IPS-15b (cell line): ENCODE results near the gene PNRC1.

Experiments
- H3K27me3 ChIP-seq: one replicate; pipeline ENCODE4 v1.6.1; 2013; ENCODE audit warnings: low read length; ENCODE audit not compliant: control insufficient read depth, insufficient read depth
- H3K36me3 ChIP-seq: one replicate; pipeline ENCODE4 v1.6.1; 2013; ENCODE audit warnings: low read length; ENCODE audit not compliant: control insufficient read depth, insufficient read depth
- H3K4me1 ChIP-seq: one replicate; pipeline ENCODE4 v1.6.1; 2013; ENCODE audit warnings: mild to moderate bottlenecking, low read length; ENCODE audit not compliant: control insufficient read depth, insufficient read depth
- H3K4me3 ChIP-seq: one replicate; pipeline ENCODE4 v1.5.1; 2013; ENCODE audit warnings: low read depth, low read length
- H3K9ac ChIP-seq: one replicate; pipeline ENCODE4 v1.6.1; 2013; ENCODE audit warnings: low read depth, mild to moderate bottlenecking, low read length
- H3K9me3 ChIP-seq: one replicate; pipeline ENCODE4 v1.6.1; 2013; ENCODE audit warnings: mild to moderate bottlenecking, low read length; ENCODE audit not compliant: control insufficient read depth, insufficient read depth

PNRC1 gene

DNA sequence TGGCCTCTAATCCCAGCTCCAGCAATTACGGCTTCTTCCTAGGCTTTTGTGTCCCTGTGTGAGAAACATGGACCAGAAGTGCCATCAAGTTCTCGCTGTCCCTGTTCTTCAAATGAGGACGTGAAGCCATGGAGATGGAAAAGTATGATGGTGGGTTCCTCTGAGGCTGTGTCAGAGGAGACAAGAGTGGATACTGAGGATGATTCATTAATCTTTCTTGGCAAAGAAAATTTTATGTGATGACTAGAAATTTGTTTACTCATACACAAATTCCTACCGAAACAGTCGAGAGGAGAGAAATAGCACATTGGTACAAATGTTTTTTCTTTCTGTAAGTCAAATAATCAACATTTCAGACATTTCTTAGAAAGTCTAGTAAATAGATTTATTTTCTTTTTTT is 35.0 kb upstream of the PNRC1 start:
- H3K27me3 ChIP-seq = peaks cover 18% of the 10 kb centered on the region
- no peak overlapping the region for H3K9ac ChIP-seq
- peaks cover 7% of the 10 kb centered on the region for H3K4me1 ChIP-seq
- no peak overlapping the region for H3K4me3 ChIP-seq
- H3K36me3 ChIP-seq = no peaks in the 10 kb centered on the region
- no peaks in the 10 kb centered on the region for H3K9me3 ChIP-seq

- no peaks in the 10 kb centered on the region for H3K9me3 ChIP-seq
- H3K4me1 ChIP-seq = peaks cover 7% of the 10 kb centered on the region
- peaks cover 20% of the 10 kb centered on the region for H3K27me3 ChIP-seq
- H3K9ac ChIP-seq = no peak overlapping the region
- no peak overlapping the region for H3K4me3 ChIP-seq
- no peaks in the 10 kb centered on the region for H3K36me3 ChIP-seq
Measured at GRCh38 chr6:89047473-89047872, 33.1 kb upstream of the PNRC1 start.

- Histone ChIP-seq H3K9ac (no peak overlapping the region), H3K27me3 (peaks cover 20% of the 10 kb centered on the region), H3K4me1 (peaks cover 7% of the 10 kb centered on the region), H3K36me3 (no peaks in the 10 kb centered on the region), H3K4me3 (no peak overlapping the region), H3K9me3 (no peaks in the 10 kb centered on the region)
Measured at GRCh38 chr6:89048288-89048923, 32.1 kb upstream of the PNRC1 start.

DNA sequence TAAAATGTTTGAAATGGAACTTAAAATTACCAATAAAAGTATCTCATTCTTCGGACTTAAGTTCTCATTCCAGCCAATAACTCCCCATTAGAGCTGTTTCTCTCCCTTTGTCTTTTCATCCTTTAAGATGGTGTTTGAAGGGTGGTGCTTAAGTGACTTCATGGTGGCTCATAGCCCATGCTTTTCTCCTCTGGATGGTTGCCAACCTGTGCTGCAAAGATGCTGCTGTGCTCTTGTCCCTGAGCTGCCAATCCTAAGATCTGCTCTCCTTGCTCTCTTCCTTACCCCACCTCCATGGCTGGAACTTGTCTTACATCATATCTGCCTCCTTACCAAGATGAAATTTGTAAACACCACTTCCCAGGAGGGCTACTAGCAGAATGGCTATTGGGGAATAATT is 31.6 kb upstream of the PNRC1 start:
- peaks cover 7% of the 10 kb centered on the region for H3K4me1 ChIP-seq

DNA sequence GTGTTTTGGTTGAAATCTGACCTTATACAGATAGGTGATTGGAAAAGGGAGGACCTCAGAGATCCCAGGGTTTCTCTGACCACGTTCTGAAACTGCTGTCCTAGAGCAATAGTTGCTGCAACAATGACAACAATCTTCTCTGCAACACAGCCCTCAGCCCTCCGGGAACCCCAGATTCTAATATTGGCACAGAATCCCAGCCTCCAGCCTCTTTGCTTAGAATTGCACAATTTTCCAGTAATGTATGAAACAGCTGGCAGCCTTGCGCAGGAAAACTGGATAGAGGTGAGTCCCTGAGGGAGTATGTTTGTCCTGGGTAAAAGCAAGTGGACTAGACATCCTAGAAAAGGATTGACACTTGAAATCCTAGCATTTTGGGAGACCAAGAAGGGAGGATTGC is 30.4 kb upstream of the PNRC1 start:
- Histone ChIP-seq H3K9me3 (no peaks in the 10 kb centered on the region), H3K4me3 (no peak overlapping the region), H3K27me3 (peaks cover 20% of the 10 kb centered on the region), H3K9ac (no peak overlapping the region), H3K4me1 (peaks cover 7% of the 10 kb centered on the region), H3K36me3 (no peaks in the 10 kb centered on the region)

More for the DNA sequence above, 31.6 kb upstream of the PNRC1 start:
- no peak overlapping the region for H3K9ac ChIP-seq
- H3K9me3 ChIP-seq = no peaks in the 10 kb centered on the region
- no peaks in the 10 kb centered on the region for H3K36me3 ChIP-seq
- peaks cover 20% of the 10 kb centered on the region for H3K27me3 ChIP-seq
- H3K4me3 ChIP-seq = no peak overlapping the region

- Histone ChIP-seq H3K4me3 (no peak overlapping the region), H3K9me3 (no peaks in the 10 kb centered on the region), H3K36me3 (no peaks in the 10 kb centered on the region), H3K4me1 (peaks cover 7% of the 10 kb centered on the region), H3K27me3 (peaks cover 20% of the 10 kb centered on the region), H3K9ac (no peak overlapping the region)
Measured at GRCh38 chr6:89050697-89051096, 29.9 kb upstream of the PNRC1 start.

GRCh38 chr6:89051676-89052075 is 28.9 kb upstream of the PNRC1 start:
- Histone ChIP-seq H3K9me3 (no peaks in the 10 kb centered on the region), H3K4me3 (no peak overlapping the region), H3K27me3 (peaks cover 20% of the 10 kb centered on the region), H3K9ac (no peak overlapping the region), H3K4me1 (peaks cover 7% of the 10 kb centered on the region), H3K36me3 (no peaks in the 10 kb centered on the region)

GRCh38 chr6:89054208-89054607 is 26.3 kb upstream of the PNRC1 start:
- Histone ChIP-seq H3K9ac (no peak overlapping the region), H3K4me3 (no peak overlapping the region), H3K36me3 (no peaks in the 10 kb centered on the region), H3K9me3 (no peaks in the 10 kb centered on the region), H3K27me3 (peaks cover 14% of the 10 kb centered on the region), H3K4me1 (no peaks in the 10 kb centered on the region)

DNA sequence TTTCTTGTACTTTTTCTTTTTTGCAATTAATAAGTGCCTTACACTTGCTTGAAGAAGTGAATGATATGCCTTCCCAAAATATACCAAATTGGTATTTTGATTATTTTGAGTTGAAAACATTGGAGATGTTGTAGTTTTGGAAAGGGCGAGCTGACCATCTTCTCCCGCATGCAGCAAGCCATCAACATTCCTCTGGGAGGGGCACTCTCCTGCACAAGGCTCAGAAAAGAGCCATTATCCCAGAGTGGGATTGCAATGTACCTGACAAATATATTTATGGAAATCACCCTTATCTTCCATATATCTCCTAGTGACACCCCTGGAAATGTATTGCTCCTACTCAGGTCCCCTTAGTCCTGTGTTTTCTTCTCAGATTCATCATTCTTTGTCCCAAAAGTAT is 22.8 kb upstream of the PNRC1 start:
- Histone ChIP-seq H3K9ac (no peak overlapping the region), H3K4me1 (no peaks in the 10 kb centered on the region), H3K4me3 (no peak overlapping the region), H3K36me3 (no peaks in the 10 kb centered on the region), H3K27me3 (no peaks in the 10 kb centered on the region), H3K9me3 (no peaks in the 10 kb centered on the region)

GRCh38 chr6:89058627-89059026 is 21.9 kb upstream of the PNRC1 start:
- no peak overlapping the region for H3K4me3 ChIP-seq
- H3K4me1 ChIP-seq = no peaks in the 10 kb centered on the region
- no peaks in the 10 kb centered on the region for H3K27me3 ChIP-seq
- no peak overlapping the region for H3K9ac ChIP-seq
- no peaks in the 10 kb centered on the region for H3K36me3 ChIP-seq
- H3K9me3 ChIP-seq = no peaks in the 10 kb centered on the region

DNA sequence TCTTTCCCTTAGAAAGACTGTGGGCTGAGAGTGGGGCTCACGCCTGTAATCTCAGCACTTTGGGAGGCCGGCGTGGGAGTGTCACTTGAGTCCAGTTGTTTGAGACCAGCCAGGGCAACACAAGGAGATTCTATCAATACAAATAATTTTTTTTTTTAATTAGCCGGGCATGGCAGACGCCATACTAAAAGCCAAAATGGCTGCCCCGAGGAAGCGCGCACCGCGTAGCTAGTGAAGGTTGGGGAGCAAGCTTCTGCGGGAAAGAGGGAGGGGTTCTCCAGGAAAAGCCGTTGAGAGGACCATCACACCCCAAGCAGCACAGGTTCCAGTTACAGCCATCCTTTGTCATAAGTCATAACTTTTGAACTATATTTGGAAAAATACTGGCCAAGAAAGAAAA is 21.3 kb upstream of the PNRC1 start:
- Histone ChIP-seq H3K36me3 (no peaks in the 10 kb centered on the region), H3K27me3 (no peaks in the 10 kb centered on the region), H3K4me1 (no peaks in the 10 kb centered on the region), H3K9ac (no peak overlapping the region), H3K9me3 (no peaks in the 10 kb centered on the region), H3K4me3 (no peak overlapping the region)

DNA sequence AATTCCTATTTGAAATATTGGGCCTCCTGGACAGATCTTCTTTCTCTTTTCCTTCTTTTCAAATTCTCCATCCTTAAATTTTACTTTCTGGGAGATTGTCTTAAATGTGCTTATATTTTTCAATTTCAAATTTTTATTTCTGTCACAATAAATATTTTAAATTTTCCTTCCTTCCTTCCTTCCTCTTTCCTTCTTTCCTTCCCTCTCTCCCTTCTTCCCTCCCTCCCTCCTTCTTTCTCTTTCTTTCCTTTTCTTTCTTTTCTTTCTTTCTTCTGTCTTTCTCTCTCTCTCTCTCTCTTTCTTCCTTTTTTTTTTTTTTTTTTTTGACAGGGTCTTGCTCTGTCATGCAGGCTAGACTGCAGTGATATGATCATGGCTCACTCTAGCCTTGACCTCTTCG is 16.7 kb upstream of the PNRC1 start:
- no peak overlapping the region for H3K4me3 ChIP-seq
- no peaks in the 10 kb centered on the region for H3K36me3 ChIP-seq
- no peaks in the 10 kb centered on the region for H3K4me1 ChIP-seq
- H3K27me3 ChIP-seq = no peaks in the 10 kb centered on the region
- no peak overlapping the region for H3K9ac ChIP-seq
- H3K9me3 ChIP-seq = no peaks in the 10 kb centered on the region
